NOMO-1 (cell line): Measurements from ENCODE around the gene DOCK7.
"Not testable (repeated sequence)": the region's sequence is repeated elsewhere in the genome, so short reads cannot be mapped to it uniquely, and the experiment has no call there.

Source experiments
- DNase-seq, 2 experiments: peaks; one replicate each; lab custom pipeline; 2025; ENCODE audit not compliant: unreplicated experiment in 2 of 2; lab: John Stamatoyannopoulos, UW

The DOCK7 gene

GRCh38 chr1:62544570-62544969 lies 143.6 kb downstream of the DOCK7 start:
- no peak for DNase-seq

- no peak for DNase-seq
Observed at GRCh38 chr1:62541048-62541447, 147.1 kb downstream of the DOCK7 start.

- no peak for DNase-seq
Observed at GRCh38 chr1:62539028-62539447, 149.1 kb downstream of the DOCK7 start.

- no peak for DNase-seq
Observed at GRCh38 chr1:62536865-62537264, 151.3 kb downstream of the DOCK7 start.

GRCh38 chr1:62530516-62531154 lies 157.6 kb downstream of the DOCK7 start:
- no peak for DNase-seq

- DNase-seq, result no peak
Observed at GRCh38 chr1:62529227-62529626, 159.0 kb downstream of the DOCK7 start.

- peak; percentile 62 to 90 for DNase-seq
Observed at GRCh38 chr1:62528015-62528414, 160.2 kb downstream of the DOCK7 start.

GRCh38 chr1:62527346-62527745 lies 160.8 kb downstream of the DOCK7 start:
- not testable (repeated sequence) for DNase-seq

- DNase-seq, result no peak
Observed at GRCh38 chr1:62523860-62524259, 164.3 kb downstream of the DOCK7 start.

GRCh38 chr1:62516600-62516999 lies 171.6 kb downstream of the DOCK7 start:
- DNase-seq, result no peak

- DNase-seq, result peak; percentile 47 to 77
Observed at GRCh38 chr1:62514746-62515423, 173.3 kb downstream of the DOCK7 start.

- DNase-seq, result no peak
Observed at GRCh38 chr1:62513013-62513412, 175.2 kb downstream of the DOCK7 start.

- DNase-seq, result no peak
Observed at GRCh38 chr1:62509028-62509427, 179.2 kb downstream of the DOCK7 start.

- DNase-seq, result peak in 1 of 2 experiments; percentile 39
Observed at GRCh38 chr1:62508187-62508758, 179.9 kb downstream of the DOCK7 start.

GRCh38 chr1:62500210-62500609 lies 188.0 kb downstream of the DOCK7 start:
- no peak for DNase-seq

- no peak for DNase-seq
Observed at GRCh38 chr1:62494137-62494536, 194.0 kb downstream of the DOCK7 start.

GRCh38 chr1:62493656-62494055 lies 194.5 kb downstream of the DOCK7 start:
- no peak for DNase-seq

- no peak for DNase-seq
Observed at GRCh38 chr1:62492521-62492920, 195.7 kb downstream of the DOCK7 start.

GRCh38 chr1:62487956-62488355 lies 200.2 kb downstream of the DOCK7 start:
- no peak for DNase-seq

GRCh38 chr1:62484824-62485468 lies 203.2 kb downstream of the DOCK7 start:
- DNase-seq, result peak in 1 of 2 experiments; percentile 23

- no peak for DNase-seq
Observed at GRCh38 chr1:62481681-62482080, 206.5 kb downstream of the DOCK7 start.
